Panc1 (cell line): ENCODE data around the gene CSK. TPM values are rescaled to one million over a fixed set of nuclear protein-coding genes. Genes with fewer than 3 reads are reported as not detected.

Experiments
- ATAC-seq: fragments of 200-7000 bp; cut with Tn5 transposase; 2 replicates; pipeline ENCODE4 v1.9.1; 2020; ENCODE audit warnings: mild to moderate bottlenecking, moderate library complexity
- BruUV-seq: library from RNA; stranded (reverse); fragments of 400-500 nt; replicated peaks from 2 replicates; lab custom pipeline; 2021; lab: Mats Ljungman, UMichigan
- CTCF ChIA-PET: fragments of 300-600 bp; sonication (Branson Sonifier 250); formaldehyde crosslinking; loops from one replicate; lab custom pipeline; 2022; ENCODE audit warnings: antibody characterized with exemption; lab: Charles Lee
- POLR2A ChIA-PET: fragments of 300-600 bp; sonication (Branson Sonifier 250); formaldehyde crosslinking; loops from one replicate; lab custom pipeline; 2022; ENCODE audit warnings: antibody characterized with exemption; lab: Charles Lee
- DNase-seq: peaks from one replicate; pipeline ENCODE4 v3.0.0-alpha.2; 2010; ENCODE audit warnings: low read depth, low spot score
- H3K27ac ChIP-seq: 2 replicates; pipeline ENCODE4 v1.5.1; 2011; ENCODE audit warnings: mild to moderate bottlenecking, low read length, inconsistent platforms
- H3K27me3 ChIP-seq: fragments of 200-500 bp; sonication (Bioruptor generic); 2 replicates; pipeline ENCODE4 v1.6.0; 2014; ENCODE audit warnings: low read length, inconsistent platforms; ENCODE audit not compliant: control insufficient read depth, insufficient read depth
- H3K36me3 ChIP-seq: fragments of 200-500 bp; sonication (Bioruptor generic); 2 replicates; pipeline ENCODE4 v1.5.1; 2014; ENCODE audit warnings: inconsistent platforms, mild to moderate bottlenecking, low read length, moderate library complexity; ENCODE audit not compliant: control insufficient read depth, insufficient read depth
- H3K4me1 ChIP-seq: 2 replicates; pipeline ENCODE4 v1.5.1; 2011; ENCODE audit warnings: inconsistent platforms, mild to moderate bottlenecking, low read length, moderate library complexity; ENCODE audit not compliant: control insufficient read depth, insufficient read depth
- H3K4me3 ChIP-seq, 2 experiments: 2 replicates each; pipeline ENCODE4 v1.5.1; 2011 to 2012; ENCODE audit warnings: low read depth in 2 of 2, low read length in 2 of 2, mild to moderate bottlenecking in 2 of 2, inconsistent platforms in 1 of 2, moderate library complexity in 1 of 2
- H3K9me3 ChIP-seq: fragments of 200-500 bp; sonication (Bioruptor generic); 2 replicates; pipeline ENCODE4 v1.5.1; 2014; ENCODE audit warnings: low read depth, mild to moderate bottlenecking, inconsistent platforms, low read length, moderate library complexity; ENCODE audit not compliant: control insufficient read depth, insufficient read depth
- CTCF ChIP-seq: fragments of 450-650 bp; IDR thresholded peaks from 2 replicates; pipeline ENCODE4 v1.5.1; 2017; ENCODE audit warnings: mild to moderate bottlenecking
- POLR2AphosphoS5 ChIP-seq: IDR thresholded peaks from 2 replicates; pipeline ENCODE4 v1.6.1; 2012; ENCODE audit warnings: mild to moderate bottlenecking, low read depth, low read length, moderate library complexity
- REST ChIP-seq, 2 experiments: IDR thresholded peaks; 2 replicates each; pipeline ENCODE4 v1.6.1; 2011 to 2012; ENCODE audit warnings: low read depth in 2 of 2, control low read depth in 1 of 2, low read length in 1 of 2, mild to moderate bottlenecking in 1 of 2, moderate library complexity in 1 of 2; ENCODE audit not compliant: insufficient read depth in 1 of 2
- SIN3A ChIP-seq: IDR thresholded peaks from 2 replicates; pipeline ENCODE4 v1.6.1; 2012; ENCODE audit warnings: low read depth, mild to moderate bottlenecking, low read length, moderate library complexity, borderline replicate concordance; ENCODE audit not compliant: insufficient read depth
- TCF7L2 ChIP-seq: IDR thresholded peaks from 2 replicates; pipeline ENCODE4 v1.6.1; 2011; ENCODE audit warnings: mild to moderate bottlenecking, low read depth, low read length, inconsistent platforms
- in situ Hi-C: cut with HindIII; loops from 2 replicates; pipeline ENCODE4 v1.10.0; 2016; ENCODE audit warnings: low sequenced_read_pairs, low pct_unique_long_range_greater_than_20kb
- intact Hi-C: fragments of 100-400 bp; cut with micrococcal nuclease; formaldehyde crosslinking; loops from one replicate; pipeline ENCODE4 v1.10.0; 2022; ENCODE audit not compliant: unreplicated experiment
- total RNA-seq: library from RNA; stranded (reverse); gene quantifications from one replicate; pipeline ENCODE4 v1.2.1, GENCODE V29; 2021; ENCODE audit not compliant: unreplicated experiment

CSK gene
- total RNA-seq, 1 experiment from 2014 or later: 81.4 TPM

- ChIA-PET CTCF (interaction anchor here (1.0 kb wide), 1 partner anchor 24 kb away, joined by 3 read pairs; no protein-coding TSS in a partner anchor), POLR2A (interaction anchor here (0.7 kb wide), 1 partner anchor 71 kb away, joined by 5 read pairs; no protein-coding TSS in a partner anchor)
- no peaks in the 10 kb centered on the region for H3K27me3 ChIP-seq
- no peak overlapping the region for H3K4me3 ChIP-seq
- in situ Hi-C loops (no loop called here), intact Hi-C loops (no loop called here)
- DNase-seq: no peak
- H3K36me3 ChIP-seq: no peaks in the 10 kb centered on the region
- ATAC-seq: no peak
- no peak overlapping the region for H3K27ac ChIP-seq
- TF ChIP-seq POLR2AphosphoS5 (no peak), SIN3A (no peak), CTCF (no peak), TCF7L2 (no peak), REST (IDR thresholded peaks at IDR 0.05; ENCODE audit: insufficient read depth in 1 of 2, low read depth in 2 of 2, low read length in 1 of 2) (no peak)
- no peaks in the 10 kb centered on the region for H3K9me3 ChIP-seq
- peaks cover 26% of the 10 kb centered on the region for H3K4me1 ChIP-seq
- no TSS peak for BruUV-seq
Measured at GRCh38 chr15:74794970-74795349, 13.1 kb downstream of the CSK start.

GRCh38 chr15:74795966-74796625, 14.2 kb downstream of the CSK start:
- H3K4me3 ChIP-seq: no peak overlapping the region
- in situ Hi-C loops: no loop called here
- H3K27ac ChIP-seq: no peak overlapping the region
- no peak for ATAC-seq
- ChIA-PET POLR2A (no interaction called here), CTCF (interaction anchor here (0.7 to 1.4 kb wide), 2 partner anchors 8 to 42 kb away, joined by 3 to 5 read pairs; no protein-coding TSS in a partner anchor)
- H3K27me3 ChIP-seq: no peaks in the 10 kb centered on the region
- TF ChIP-seq TCF7L2: no peak
- no peak for TF ChIP-seq SIN3A
- TF ChIP-seq CTCF: no peak
- no peak for TF ChIP-seq REST (IDR thresholded peaks at IDR 0.05; ENCODE audit: insufficient read depth in 1 of 2, low read depth in 2 of 2, low read length in 1 of 2)
- TF ChIP-seq POLR2AphosphoS5: no peak
- peaks cover 20% of the 10 kb centered on the region for H3K4me1 ChIP-seq
- no peak for DNase-seq
- intact Hi-C loops: no loop called here
- no peaks in the 10 kb centered on the region; the same call in 1 of the 2 replicates for H3K36me3 ChIP-seq
- H3K9me3 ChIP-seq: no peaks in the 10 kb centered on the region
- TSS peak; percentile 43 for BruUV-seq
